HepG2 (cell line): ENCODE results near the gene SBDS. TPM values are rescaled to one million over a fixed set of nuclear protein-coding genes. Genes with fewer than 3 reads are reported as not detected.

ENCODE experiments used
- ATAC-seq: fragments of 200-7000 bp; cut with Tn5 transposase; 3 replicates; pipeline ENCODE4 v1.9.1; 2020; ENCODE audit warnings: mild to moderate bottlenecking, moderate library complexity
- BruUV-seq: library from RNA; stranded (reverse); fragments of 400-500 nt; replicated peaks from 2 replicates; lab custom pipeline; 2021; lab: Mats Ljungman, UMichigan
- CTCF ChIA-PET: fragments of 300-600 bp; formaldehyde crosslinking; extraction: SDS; loops from one replicate; lab custom pipeline; 2021; ENCODE audit warnings: low total read pairs, inconsistent platforms, low intra/inter-chr PET ratio; lab: Yijun Ruan, JAX
- POLR2A ChIA-PET: fragments of 350-600 bp; sonication (Branson Sonifier 250); formaldehyde crosslinking; loops from one replicate; lab custom pipeline; 2020; ENCODE audit warnings: antibody characterized with exemption, inconsistent platforms; lab: Yijun Ruan, JAX
- DNase-seq: peaks from one replicate; pipeline ENCODE4 v3.0.0-alpha.2; 2015; ENCODE audit warnings: low spot score
- FAIRE-seq: peaks from 3 replicates; lab custom pipeline; 2011; peaks lifted over from hg19 to GRCh38; lab: Jason Lieb, UNC
- H2AFZ ChIP-seq: one replicate; pipeline ENCODE4 v1.6.1; 2011; ENCODE audit warnings: low read length, inconsistent platforms
- H3K27ac ChIP-seq: fragments of 300-600 bp; 3 replicates; pipeline ENCODE4 v1.8.0; 2011; ENCODE audit warnings: mixed run types, mild to moderate bottlenecking, mixed read lengths, low read length, inconsistent platforms; ENCODE audit not compliant: insufficient read depth; ENCODE audit errors: extremely low read length
- H3K27me3 ChIP-seq, 2 experiments: fragments of 200-600 bp in 1 of 2; 2 replicates in 1 of 2; 3 replicates in 1 of 2; pipeline versions ENCODE4 v1.6.0 to v1.8.0; 2011; ENCODE audit warnings: low read length in 2 of 2, mild to moderate bottlenecking in 2 of 2, moderate library complexity in 2 of 2, inconsistent platforms in 1 of 2; ENCODE audit not compliant: insufficient read depth in 2 of 2, control insufficient read depth in 1 of 2
- H3K36me3 ChIP-seq, 2 experiments: fragments of 200-600 bp in 1 of 2; replicated peaks in 1 of 2; 2 replicates in 1 of 2; 3 replicates in 1 of 2; pipeline versions ENCODE4 v1.5.1 to v1.8.0; 2011; ENCODE audit warnings: low read length in 2 of 2, inconsistent platforms in 1 of 2; ENCODE audit not compliant: insufficient read depth in 2 of 2, control insufficient read depth in 1 of 2
- H3K4me1 ChIP-seq: 2 replicates; pipeline ENCODE4 v1.5.1; 2012; ENCODE audit warnings: low read length, inconsistent platforms; ENCODE audit not compliant: insufficient read depth
- H3K4me2 ChIP-seq: 2 replicates; pipeline ENCODE4 v1.6.0; 2011; ENCODE audit warnings: low read depth, low read length, inconsistent platforms
- H3K4me3 ChIP-seq, 3 experiments: fragments of 200-600 bp in 1 of 3; sonication (generic), shearing (Covaris generic) in 1 of 3; replicated peaks in 1 of 3; 2 replicates each; pipeline ENCODE4 v1.5.1; 2011 to 2016; ENCODE audit warnings: low read length in 3 of 3, inconsistent platforms in 2 of 3, low read depth in 2 of 3, mild to moderate bottlenecking in 2 of 3, control low read depth in 1 of 3, mixed read lengths in 1 of 3; ENCODE audit not compliant: insufficient read depth in 1 of 3
- H3K79me2 ChIP-seq: one replicate; pipeline ENCODE4 v1.6.1; 2011; ENCODE audit warnings: low read length, inconsistent platforms; ENCODE audit not compliant: insufficient read depth
- H3K9ac ChIP-seq: 2 replicates; pipeline ENCODE4 v1.6.0; 2011; ENCODE audit warnings: mild to moderate bottlenecking, low read depth, low read length, inconsistent platforms; ENCODE audit not compliant: insufficient read depth
- H3K9me3 ChIP-seq: 2 replicates; pipeline ENCODE4 v1.5.1; 2012; ENCODE audit warnings: mild to moderate bottlenecking, low read length
- H4K20me1 ChIP-seq: 2 replicates; pipeline ENCODE4 v1.6.0; 2011; ENCODE audit warnings: inconsistent platforms, mild to moderate bottlenecking, low read length, moderate library complexity; ENCODE audit not compliant: insufficient read depth
- ARNT2 ChIP-seq: sonication (generic); formaldehyde crosslinking; IDR thresholded peaks from 2 replicates; pipeline ENCODE4 v1.8.0; 2022; ENCODE audit warnings: mild to moderate bottlenecking, low read depth, missing genetic modification reagents, moderate library complexity
- FOXO1 ChIP-seq: sonication (generic); formaldehyde crosslinking; IDR thresholded peaks from 2 replicates; pipeline ENCODE4 v1.4.0; 2020; ENCODE audit warnings: missing genetic modification reagents
- NR2C2 ChIP-seq: sonication (generic); formaldehyde crosslinking; IDR thresholded peaks from 2 replicates; pipeline ENCODE4 v1.4.0; 2020; ENCODE audit warnings: missing genetic modification reagents, mild to moderate bottlenecking, moderate library complexity, borderline replicate concordance
- RNF2 ChIP-seq: fragments of 450-650 bp; conservative IDR thresholded peaks from 2 replicates; pipeline ENCODE4 v1.6.1; 2016; ENCODE audit warnings: low read depth
- SMAD3 ChIP-seq: sonication (generic); formaldehyde crosslinking; IDR thresholded peaks from 2 replicates; pipeline ENCODE4 v1.4.0; 2020; ENCODE audit warnings: missing genetic modification reagents
- TOE1 ChIP-seq: sonication (generic); formaldehyde crosslinking; IDR thresholded peaks from 2 replicates; pipeline ENCODE4 v1.4.0; 2020; ENCODE audit warnings: mild to moderate bottlenecking, missing genetic modification reagents
- ZC3H13 ChIP-seq: sonication (generic); formaldehyde crosslinking; IDR thresholded peaks from 2 replicates; pipeline ENCODE4 v1.8.1; 2023; ENCODE audit warnings: mild to moderate bottlenecking, missing genetic modification reagents, moderate library complexity
- ZNF616 ChIP-seq: sonication (generic); formaldehyde crosslinking; IDR thresholded peaks from 2 replicates; pipeline ENCODE4 v1.5.0; 2020; ENCODE audit warnings: low read depth, mild to moderate bottlenecking, missing genetic modification reagents
- ZNF749 ChIP-seq: sonication (generic); formaldehyde crosslinking; IDR thresholded peaks from 2 replicates; pipeline ENCODE4 v1.8.0; 2022; ENCODE audit warnings: mild to moderate bottlenecking, missing genetic modification reagents, moderate library complexity, borderline replicate concordance
- ZNF781 ChIP-seq: sonication (generic); formaldehyde crosslinking; IDR thresholded peaks from 2 replicates; pipeline ENCODE4 v1.5.1; 2020; ENCODE audit warnings: borderline replicate concordance, mild to moderate bottlenecking, missing genetic modification reagents; ENCODE audit errors: not compliant biosample characterization
- ZNF800 ChIP-seq: sonication (generic); formaldehyde crosslinking; IDR thresholded peaks from 2 replicates; pipeline ENCODE4 v1.4.0; 2020; ENCODE audit warnings: missing genetic modification reagents
- WGBS: methylation state at CpG from one replicate; pipeline ENCODE4 v1.1.6; 2017; ENCODE audit warnings: low lambda C conversion rate; 5-methylcytosine and 5-hydroxymethylcytosine counted together
- in situ Hi-C: cut with HindIII; loops from 2 replicates; pipeline ENCODE4 v1.10.0; 2017; ENCODE audit warnings: low pct_unique_long_range_greater_than_20kb; ENCODE audit not compliant: extremely low pct_ligation_motif_present
- intact Hi-C: fragments of 100-400 bp; cut with micrococcal nuclease; formaldehyde crosslinking; loops from one replicate; pipeline ENCODE4 v1.10.0; 2022; ENCODE audit not compliant: unreplicated experiment
- polyA plus RNA-seq, 8 experiments: library from polyadenylated mRNA; depleted of rRNA in 3 of 8; stranded (reverse) in 7 of 8; unstranded in 1 of 8; fragments of >200 nt; fragmentation: Illumina TruSeq in 4 of 8; extraction: Trizol in 4 of 8; gene quantifications; 2 replicates each; pipeline versions ENCODE4 v1.2.1 to v1.2.3, GENCODE V29; 2011 to 2016; ENCODE audit warnings: low read depth in 4 of 8, missing spikeins in 1 of 8, mixed read lengths in 1 of 8; ENCODE audit not compliant: insufficient read depth in 1 of 8
- total RNA-seq, 5 experiments: library from RNA; depleted of rRNA; stranded (reverse); fragments of >200 nt; fragmentation: Illumina TruSeq; extraction: Trizol; gene quantifications; 2 replicates each; pipeline ENCODE4 v1.2.3, GENCODE V29; 2016; ENCODE audit warnings: low read depth in 1 of 5
- TF ChIP-seq, protein P1 (sequence below): sonication (generic); formaldehyde crosslinking; IDR thresholded peaks from 2 replicates; pipeline ENCODE4 v1.4.0; 2020; ENCODE audit warnings: missing genetic modification reagents
- TF ChIP-seq, protein P2 (sequence below): sonication (generic); formaldehyde crosslinking; IDR thresholded peaks from 2 replicates; pipeline ENCODE4 v1.5.1; 2020; ENCODE audit warnings: missing genetic modification reagents, mild to moderate bottlenecking, borderline replicate concordance
- TF ChIP-seq, protein P3 (sequence below): sonication (generic); formaldehyde crosslinking; IDR thresholded peaks from 2 replicates; pipeline ENCODE4 v1.8.0; 2022; ENCODE audit warnings: missing genetic modification reagents, mild to moderate bottlenecking, moderate library complexity, borderline replicate concordance

The SBDS gene
- total and polyA plus RNA-seq, 2 of the 13 experiments (the other 11 are each of a cell fraction or from before 2014, with no cell fraction given), result 39.1 to 79.3 TPM

GRCh38 chr7:66964411-66964810, 31.0 kb downstream of the SBDS start (continued):
- no peak for TF ChIP-seq NR2C2 (CRISPR knock-in tag)

GRCh38 chr7:66961096-66961495, 34.3 kb downstream of the SBDS start:
- in situ Hi-C loops, result no loop called here
- Histone ChIP-seq H4K20me1 (no peaks in the 10 kb centered on the region), H3K4me1 (peaks cover 25% of the 10 kb centered on the region), H3K9me3 (no peaks in the 10 kb centered on the region), H3K27me3 (no peaks in the 10 kb centered on the region), H3K9ac (no peak overlapping the region), H3K36me3 (peaks cover 2 to 22% of the 10 kb centered on the region in 2 experiments; a peak in 4 of 5 replicates), H3K27ac (no peak overlapping the region), H3K4me2 (no peak overlapping the region), H3K79me2 (no peaks in the 10 kb centered on the region), H2AFZ (no peak overlapping the region), H3K4me3 (no peak overlapping the region)
- DNase-seq (no peak), ATAC-seq (no peak; the same call in 1 of the 3 replicates), FAIRE-seq (no peak)
- WGBS, result 100% methylated on average over 2 of the region's 5 CpGs
- intact Hi-C loops, result no loop called here
- no TSS peak for BruUV-seq
- ChIA-PET POLR2A (interaction anchor here (1.1 kb wide), 1 partner anchor 18 kb away, joined by 3 read pairs; no protein-coding TSS in a partner anchor), CTCF (no interaction called here)
- TF ChIP-seq RNF2, result no peak
- no peak for TF ChIP-seq ZNF616 (CRISPR knock-in tag)
- TF ChIP-seq, protein P1, sequence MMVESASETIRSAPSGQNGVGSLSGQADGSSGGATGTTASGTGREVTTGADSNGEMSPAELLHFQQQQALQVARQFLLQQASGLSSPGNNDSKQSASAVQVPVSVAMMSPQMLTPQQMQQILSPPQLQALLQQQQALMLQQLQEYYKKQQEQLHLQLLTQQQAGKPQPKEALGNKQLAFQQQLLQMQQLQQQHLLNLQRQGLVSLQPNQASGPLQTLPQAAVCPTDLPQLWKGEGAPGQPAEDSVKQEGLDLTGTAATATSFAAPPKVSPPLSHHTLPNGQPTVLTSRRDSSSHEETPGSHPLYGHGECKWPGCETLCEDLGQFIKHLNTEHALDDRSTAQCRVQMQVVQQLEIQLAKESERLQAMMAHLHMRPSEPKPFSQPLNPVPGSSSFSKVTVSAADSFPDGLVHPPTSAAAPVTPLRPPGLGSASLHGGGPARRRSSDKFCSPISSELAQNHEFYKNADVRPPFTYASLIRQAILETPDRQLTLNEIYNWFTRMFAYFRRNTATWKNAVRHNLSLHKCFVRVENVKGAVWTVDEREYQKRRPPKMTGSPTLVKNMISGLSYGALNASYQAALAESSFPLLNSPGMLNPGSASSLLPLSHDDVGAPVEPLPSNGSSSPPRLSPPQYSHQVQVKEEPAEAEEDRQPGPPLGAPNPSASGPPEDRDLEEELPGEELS (CRISPR knock-in tag), result no peak
- TF ChIP-seq ZNF749 (CRISPR knock-in tag), result no peak
- TF ChIP-seq ARNT2 (CRISPR knock-in tag), result no peak
- TF ChIP-seq ZC3H13, result no peak
- TF ChIP-seq SMAD3 (CRISPR knock-in tag), result no peak
- no peak for TF ChIP-seq ZNF800 (CRISPR knock-in tag)
- TF ChIP-seq, protein P2, sequence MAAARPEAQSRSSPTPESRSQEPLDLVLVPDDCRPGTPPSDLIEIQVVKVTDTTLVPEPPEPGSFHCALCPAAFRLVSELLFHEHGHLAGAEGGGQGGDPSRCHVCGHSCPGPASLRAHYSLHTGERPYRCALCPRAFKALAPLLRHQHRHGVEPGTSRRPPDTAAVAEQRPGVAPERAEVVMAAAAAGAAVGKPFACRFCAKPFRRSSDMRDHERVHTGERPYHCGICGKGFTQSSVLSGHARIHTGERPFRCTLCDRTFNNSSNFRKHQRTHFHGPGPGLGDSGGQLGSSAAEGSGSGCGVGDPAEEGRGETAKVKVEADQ (CRISPR knock-in tag), result no peak
- TF ChIP-seq, protein P3, sequence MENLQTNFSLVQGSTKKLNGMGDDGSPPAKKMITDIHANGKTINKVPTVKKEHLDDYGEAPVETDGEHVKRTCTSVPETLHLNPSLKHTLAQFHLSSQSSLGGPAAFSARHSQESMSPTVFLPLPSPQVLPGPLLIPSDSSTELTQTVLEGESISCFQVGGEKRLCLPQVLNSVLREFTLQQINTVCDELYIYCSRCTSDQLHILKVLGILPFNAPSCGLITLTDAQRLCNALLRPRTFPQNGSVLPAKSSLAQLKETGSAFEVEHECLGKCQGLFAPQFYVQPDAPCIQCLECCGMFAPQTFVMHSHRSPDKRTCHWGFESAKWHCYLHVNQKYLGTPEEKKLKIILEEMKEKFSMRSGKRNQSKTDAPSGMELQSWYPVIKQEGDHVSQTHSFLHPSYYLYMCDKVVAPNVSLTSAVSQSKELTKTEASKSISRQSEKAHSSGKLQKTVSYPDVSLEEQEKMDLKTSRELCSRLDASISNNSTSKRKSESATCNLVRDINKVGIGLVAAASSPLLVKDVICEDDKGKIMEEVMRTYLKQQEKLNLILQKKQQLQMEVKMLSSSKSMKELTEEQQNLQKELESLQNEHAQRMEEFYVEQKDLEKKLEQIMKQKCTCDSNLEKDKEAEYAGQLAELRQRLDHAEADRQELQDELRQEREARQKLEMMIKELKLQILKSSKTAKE (CRISPR knock-in tag), result no peak
- no peak for TF ChIP-seq FOXO1 (CRISPR knock-in tag)
- no peak for TF ChIP-seq TOE1 (CRISPR knock-in tag)
- TF ChIP-seq ZNF781 (CRISPR knock-in tag), result no peak
